ENCODE results near the gene CHSY3. TPM values are rescaled to one million over a fixed set of nuclear protein-coding genes. Genes with fewer than 3 reads are reported as not detected.

The CHSY3 gene
- total and polyA plus RNA-seq, 7 experiments from 2014 or later = not detected

- Histone ChIP-seq H3K9me3 (ENCODE audit: control insufficient read depth in 2 of 3, low read length in 3 of 3) (no peaks in the 10 kb centered on the region), H3K27ac (ENCODE audit: low read depth, low read length) (no peak overlapping the region), H3K4me1 (ENCODE audit: control insufficient read depth in 2 of 2, insufficient read depth in 2 of 2, low read length in 2 of 2) (no peaks in the 10 kb centered on the region), H3K4me3 (ENCODE audit: low read length) (no peak overlapping the region), H3K27me3 (ENCODE audit: control insufficient read depth in 2 of 2, insufficient read depth in 2 of 2, low read length in 2 of 2) (no peaks in the 10 kb centered on the region), H3K36me3 (ENCODE audit: control insufficient read depth in 2 of 3, insufficient read depth in 3 of 3, low read length in 3 of 3) (no peaks in the 10 kb centered on the region)
- H3K4me3 Mint-ChIP-seq = no peak overlapping the region
- intact Hi-C loops (cut with micrococcal nuclease) = no loop called here
- no peak overlapping the region for H3K27ac Mint-ChIP-seq
- peaks cover 0 to 17% (median 6%) of the 10 kb centered on the region in 11 donors for H3K9me3 Mint-ChIP-seq
- ATAC-seq (no peak), DNase-seq (no peak)
- POLR2A ChIA-PET = no interaction called here
- CTCF ChIA-PET = interaction anchor here (0.7 kb wide), 1 partner anchor 245 kb away, joined by 3 read pairs; no protein-coding TSS in a partner anchor
- peaks cover 0 to 8% (median 3%) of the 10 kb centered on the region in 5 donors for H3K27me3 Mint-ChIP-seq
- no peaks in the 10 kb centered on the region for H3K36me3 Mint-ChIP-seq
- H3K4me1 Mint-ChIP-seq = no peaks in the 10 kb centered on the region
These were observed 114.4 kb downstream of the CHSY3 start for GRCh38 chr5:130018641-130019040.

DNA sequence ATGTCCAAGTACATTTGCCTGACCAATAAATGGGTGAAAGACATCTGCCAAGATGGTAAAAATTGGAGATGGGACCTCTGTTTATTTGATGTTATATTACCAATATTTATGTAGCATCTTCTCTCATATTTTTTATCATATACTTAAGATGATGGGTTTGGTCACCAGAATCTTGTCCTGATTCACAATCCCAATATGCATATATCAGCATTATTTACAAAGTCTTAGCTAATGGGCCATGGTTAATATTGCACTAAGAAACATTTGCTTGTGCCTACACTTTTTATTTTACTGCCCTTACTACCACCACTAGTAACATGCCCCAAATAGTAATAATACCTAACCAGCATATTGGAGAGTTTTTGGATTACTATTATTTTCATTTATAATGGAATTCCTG, 116.7 kb downstream of the CHSY3 start:
- DNase-seq (no peak), ATAC-seq (no peak)
- no peaks in the 10 kb centered on the region for H3K4me1 Mint-ChIP-seq
- no peak overlapping the region for H3K4me3 ChIP-seq (ENCODE audit: low read length)
- ChIA-PET POLR2A (no interaction called here), CTCF (no interaction called here)
- no peak overlapping the region for H3K4me3 Mint-ChIP-seq
- intact Hi-C loops (cut with micrococcal nuclease) = no loop called here
- H3K27me3 Mint-ChIP-seq = peaks cover 0 to 8% (median 3%) of the 10 kb centered on the region in 5 donors
- no peaks in the 10 kb centered on the region for H3K9me3 ChIP-seq (ENCODE audit: control insufficient read depth in 2 of 3, low read length in 3 of 3)
- no peaks in the 10 kb centered on the region for H3K36me3 Mint-ChIP-seq
- H3K27ac ChIP-seq (ENCODE audit: low read depth, low read length) = no peak overlapping the region
- no peaks in the 10 kb centered on the region for H3K36me3 ChIP-seq (ENCODE audit: control insufficient read depth in 2 of 3, insufficient read depth in 3 of 3, low read length in 3 of 3)
- no peaks in the 10 kb centered on the region for H3K27me3 ChIP-seq (ENCODE audit: control insufficient read depth in 2 of 2, insufficient read depth in 2 of 2, low read length in 2 of 2)
- peaks cover 0 to 2% (median 0%) of the 10 kb centered on the region in 11 donors for H3K9me3 Mint-ChIP-seq
- no peaks in the 10 kb centered on the region for H3K4me1 ChIP-seq (ENCODE audit: control insufficient read depth in 2 of 2, insufficient read depth in 2 of 2, low read length in 2 of 2)
- H3K27ac Mint-ChIP-seq = no peak overlapping the region

GRCh38 chr5:130021876-130022275, 117.6 kb downstream of the CHSY3 start:
- no peak overlapping the region for H3K4me3 ChIP-seq (ENCODE audit: low read length)
- no peak overlapping the region for H3K27ac Mint-ChIP-seq
- no peaks in the 10 kb centered on the region for H3K36me3 ChIP-seq (ENCODE audit: control insufficient read depth in 2 of 3, insufficient read depth in 3 of 3, low read length in 3 of 3)
- ATAC-seq (no peak), DNase-seq (no peak)
- intact Hi-C loops (cut with micrococcal nuclease) = no loop called here
- no peaks in the 10 kb centered on the region for H3K9me3 ChIP-seq (ENCODE audit: control insufficient read depth in 2 of 3, low read length in 3 of 3)
- no peaks in the 10 kb centered on the region for H3K36me3 Mint-ChIP-seq
- no peak overlapping the region for H3K4me3 Mint-ChIP-seq
- peaks cover 0 to 8% (median 3%) of the 10 kb centered on the region in 5 donors for H3K27me3 Mint-ChIP-seq
- H3K27me3 ChIP-seq (ENCODE audit: control insufficient read depth in 2 of 2, insufficient read depth in 2 of 2, low read length in 2 of 2) = no peaks in the 10 kb centered on the region
- ChIA-PET CTCF (no interaction called here), POLR2A (no interaction called here)
- no peak overlapping the region for H3K27ac ChIP-seq (ENCODE audit: low read depth, low read length)
- H3K9me3 Mint-ChIP-seq = no peaks in the 10 kb centered on the region
- H3K4me1 Mint-ChIP-seq = no peaks in the 10 kb centered on the region
- no peaks in the 10 kb centered on the region for H3K4me1 ChIP-seq (ENCODE audit: control insufficient read depth in 2 of 2, insufficient read depth in 2 of 2, low read length in 2 of 2)

GRCh38 chr5:130023604-130024003, 119.3 kb downstream of the CHSY3 start:
- no peaks in the 10 kb centered on the region for H3K9me3 ChIP-seq (ENCODE audit: control insufficient read depth in 2 of 3, low read length in 3 of 3)
- Mint-ChIP-seq H3K27me3 (peaks cover 0 to 8% (median 3%) of the 10 kb centered on the region in 5 donors), H3K27ac (no peak overlapping the region), H3K9me3 (peaks cover 0 to 2% (median 0%) of the 10 kb centered on the region in 11 donors), H3K4me3 (no peak overlapping the region), H3K4me1 (no peaks in the 10 kb centered on the region), H3K36me3 (no peaks in the 10 kb centered on the region)
- intact Hi-C loops (cut with micrococcal nuclease) = no loop called here
- no peaks in the 10 kb centered on the region for H3K4me1 ChIP-seq (ENCODE audit: control insufficient read depth in 2 of 2, insufficient read depth in 2 of 2, low read length in 2 of 2)
- DNase-seq = no peak
- H3K27me3 ChIP-seq (ENCODE audit: control insufficient read depth in 2 of 2, insufficient read depth in 2 of 2, low read length in 2 of 2) = no peaks in the 10 kb centered on the region
- CTCF ChIA-PET = interaction anchor here (0.6 kb wide), 1 partner anchor 918 kb away, joined by 3 read pairs; no protein-coding TSS in a partner anchor
- H3K4me3 ChIP-seq (ENCODE audit: low read length) = no peak overlapping the region
- no peak overlapping the region for H3K27ac ChIP-seq (ENCODE audit: low read depth, low read length)
- no peak for ATAC-seq
- POLR2A ChIA-PET = no interaction called here
- H3K36me3 ChIP-seq (ENCODE audit: control insufficient read depth in 2 of 3, insufficient read depth in 3 of 3, low read length in 3 of 3) = no peaks in the 10 kb centered on the region

- intact Hi-C loops (cut with micrococcal nuclease) = no loop called here
- no peak for ATAC-seq
- DNase-seq = no peak
- no peak overlapping the region for H3K27ac ChIP-seq (ENCODE audit: low read depth, low read length)
- Mint-ChIP-seq H3K9me3 (peaks cover 0 to 6% (median 0%) of the 10 kb centered on the region in 11 donors), H3K27ac (no peak overlapping the region), H3K4me3 (no peak overlapping the region), H3K4me1 (no peaks in the 10 kb centered on the region), H3K27me3 (peaks cover 0 to 8% (median 3%) of the 10 kb centered on the region in 5 donors), H3K36me3 (no peaks in the 10 kb centered on the region)
- no peaks in the 10 kb centered on the region for H3K27me3 ChIP-seq (ENCODE audit: control insufficient read depth in 2 of 2, insufficient read depth in 2 of 2, low read length in 2 of 2)
- CTCF ChIA-PET = interaction anchor here (0.6 kb wide), 1 partner anchor 917 kb away, joined by 3 read pairs; no protein-coding TSS in a partner anchor
- H3K4me3 ChIP-seq (ENCODE audit: low read length) = no peak overlapping the region
- H3K4me1 ChIP-seq (ENCODE audit: control insufficient read depth in 2 of 2, insufficient read depth in 2 of 2, low read length in 2 of 2) = no peaks in the 10 kb centered on the region
- no peaks in the 10 kb centered on the region for H3K36me3 ChIP-seq (ENCODE audit: control insufficient read depth in 2 of 3, insufficient read depth in 3 of 3, low read length in 3 of 3)
- H3K9me3 ChIP-seq (ENCODE audit: control insufficient read depth in 2 of 3, low read length in 3 of 3) = no peaks in the 10 kb centered on the region
- POLR2A ChIA-PET = no interaction called here
These were observed 119.7 kb downstream of the CHSY3 start for GRCh38 chr5:130024006-130024405.

DNA sequence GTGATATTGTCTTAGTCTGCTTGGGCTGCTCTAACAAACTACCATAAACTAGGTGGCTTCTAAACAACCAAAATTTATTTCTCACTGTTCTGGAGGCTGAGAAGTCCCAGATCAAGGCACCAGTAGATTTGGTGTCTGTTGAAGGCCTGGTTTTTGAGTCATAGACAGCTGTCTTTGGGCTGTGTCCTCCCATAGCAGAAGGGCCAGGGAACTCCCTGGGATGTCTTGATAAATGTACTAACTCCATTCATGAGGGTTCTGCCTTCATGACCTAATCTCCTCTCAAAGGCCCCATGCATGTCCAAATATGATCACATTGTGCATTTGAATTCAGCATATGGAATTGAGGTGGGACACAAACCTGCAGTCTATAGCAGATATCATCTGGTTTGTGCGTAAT, 121.2 kb downstream of the CHSY3 start:
- Histone ChIP-seq H3K36me3 (ENCODE audit: control insufficient read depth in 2 of 3, insufficient read depth in 3 of 3, low read length in 3 of 3) (no peaks in the 10 kb centered on the region), H3K27me3 (ENCODE audit: control insufficient read depth in 2 of 2, insufficient read depth in 2 of 2, low read length in 2 of 2) (no peaks in the 10 kb centered on the region), H3K27ac (ENCODE audit: low read depth, low read length) (no peak overlapping the region), H3K9me3 (ENCODE audit: control insufficient read depth in 2 of 3, low read length in 3 of 3) (no peaks in the 10 kb centered on the region), H3K4me3 (ENCODE audit: low read length) (no peak overlapping the region), H3K4me1 (ENCODE audit: control insufficient read depth in 2 of 2, insufficient read depth in 2 of 2, low read length in 2 of 2) (no peaks in the 10 kb centered on the region)
- ATAC-seq (no peak), DNase-seq (no peak)
- no peak overlapping the region for H3K27ac Mint-ChIP-seq
- H3K36me3 Mint-ChIP-seq = no peaks in the 10 kb centered on the region
- intact Hi-C loops (cut with micrococcal nuclease) = no loop called here
- H3K9me3 Mint-ChIP-seq = peaks cover 0 to 6% (median 0%) of the 10 kb centered on the region in 11 donors
- CTCF ChIA-PET = no interaction called here
- H3K4me1 Mint-ChIP-seq = no peaks in the 10 kb centered on the region
- no peak overlapping the region for H3K4me3 Mint-ChIP-seq
- POLR2A ChIA-PET = no interaction called here
- H3K27me3 Mint-ChIP-seq = peaks cover 0 to 8% (median 3%) of the 10 kb centered on the region in 5 donors

GRCh38 chr5:130032807-130033206, 128.5 kb downstream of the CHSY3 start:
- CTCF ChIA-PET = no interaction called here
- no peak for ATAC-seq
- Mint-ChIP-seq H3K27me3 (peaks cover 0 to 15% (median 2%) of the 10 kb centered on the region in 5 donors), H3K36me3 (no peaks in the 10 kb centered on the region), H3K4me3 (no peak overlapping the region), H3K9me3 (peaks cover 0 to 6% (median 0%) of the 10 kb centered on the region in 11 donors), H3K27ac (no peak overlapping the region), H3K4me1 (no peaks in the 10 kb centered on the region)
- POLR2A ChIA-PET = interaction anchor here (0.6 kb wide), 1 partner anchor 20 kb away, joined by 3 read pairs; no protein-coding TSS in a partner anchor
- no peak for DNase-seq
- no peak overlapping the region for H3K27ac ChIP-seq (ENCODE audit: low read depth, low read length)
- no peaks in the 10 kb centered on the region for H3K4me1 ChIP-seq (ENCODE audit: control insufficient read depth in 2 of 2, insufficient read depth in 2 of 2, low read length in 2 of 2)
- H3K9me3 ChIP-seq (ENCODE audit: control insufficient read depth in 2 of 3, low read length in 3 of 3) = no peaks in the 10 kb centered on the region
- intact Hi-C loops (cut with micrococcal nuclease) = no loop called here
- H3K27me3 ChIP-seq (ENCODE audit: control insufficient read depth in 2 of 2, insufficient read depth in 2 of 2, low read length in 2 of 2) = no peaks in the 10 kb centered on the region
- no peak overlapping the region for H3K4me3 ChIP-seq (ENCODE audit: low read length)
- no peaks in the 10 kb centered on the region for H3K36me3 ChIP-seq (ENCODE audit: control insufficient read depth in 2 of 3, insufficient read depth in 3 of 3, low read length in 3 of 3)

Data from naive thymus-derived CD4-positive, alpha-beta T cell (primary cell).